ENCODE data around the gene CERS2.

The CERS2 gene

GRCh38 chr1:150997126-150997872 is 22.7 kb upstream of the CERS2 start:
- DNase-seq = no peak

DNA sequence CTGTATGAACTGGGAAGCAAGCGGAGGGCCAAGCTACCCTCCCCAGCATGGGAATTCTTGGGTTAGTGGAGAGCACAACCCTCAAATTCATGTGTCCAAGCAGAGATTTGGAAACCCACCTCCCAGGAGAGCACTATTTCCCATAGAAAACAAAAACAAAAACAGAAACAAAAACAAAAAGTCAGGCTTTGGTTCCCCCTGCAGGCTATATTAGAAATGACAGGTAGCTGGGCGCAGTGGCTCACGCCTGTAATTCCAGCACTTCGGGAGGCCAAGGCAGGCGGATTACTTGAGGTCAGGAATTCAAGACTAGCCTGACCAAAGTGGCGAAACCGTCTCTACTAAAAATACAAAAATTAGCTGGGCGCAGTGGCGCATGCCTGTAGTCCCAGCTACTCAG is 21.3 kb upstream of the CERS2 start:
- DNase-seq = no peak

DNA sequence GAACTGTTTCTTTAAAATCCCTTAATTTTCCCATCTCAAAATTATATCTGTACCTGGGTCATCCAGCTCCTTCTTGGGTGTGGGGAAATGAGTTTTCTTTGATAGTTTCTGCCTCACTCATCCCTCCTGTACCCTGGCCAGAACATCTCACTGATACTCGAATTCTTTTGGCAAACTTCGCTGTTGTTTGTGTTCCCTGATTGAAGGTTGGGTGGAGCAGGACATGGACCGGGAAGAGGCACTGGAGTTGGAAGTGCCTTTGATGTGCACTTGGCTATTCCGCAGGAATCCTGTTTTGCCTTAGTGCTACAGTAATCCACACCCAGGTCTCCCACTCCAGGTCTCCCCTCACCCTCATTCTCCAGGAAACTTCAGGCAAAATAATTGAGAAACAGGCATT is 20.8 kb upstream of the CERS2 start:
- no peak for DNase-seq

DNA sequence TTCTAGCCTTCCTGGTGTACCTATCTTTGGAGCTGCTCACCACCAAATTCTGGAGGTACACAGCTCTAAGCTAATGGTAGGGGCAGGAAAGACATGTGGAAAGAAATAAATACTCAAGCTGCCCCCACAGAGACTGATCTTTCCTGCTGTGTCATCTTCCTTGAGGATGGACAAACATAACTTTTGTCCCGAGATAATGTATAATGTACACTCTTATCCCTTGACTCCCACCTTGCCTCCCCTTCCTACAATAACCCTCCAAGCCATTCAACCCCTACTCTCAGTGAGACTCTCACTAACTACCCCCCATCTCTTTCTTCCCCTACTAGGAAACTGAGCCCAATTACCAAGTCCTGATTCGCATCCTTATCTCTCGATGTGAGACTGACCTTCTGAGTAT is 19.6 kb upstream of the CERS2 start:
- DNase-seq = no peak

GRCh38 chr1:150992626-150993025 is 18.0 kb upstream of the CERS2 start:
- DNase-seq = no peak

DNA sequence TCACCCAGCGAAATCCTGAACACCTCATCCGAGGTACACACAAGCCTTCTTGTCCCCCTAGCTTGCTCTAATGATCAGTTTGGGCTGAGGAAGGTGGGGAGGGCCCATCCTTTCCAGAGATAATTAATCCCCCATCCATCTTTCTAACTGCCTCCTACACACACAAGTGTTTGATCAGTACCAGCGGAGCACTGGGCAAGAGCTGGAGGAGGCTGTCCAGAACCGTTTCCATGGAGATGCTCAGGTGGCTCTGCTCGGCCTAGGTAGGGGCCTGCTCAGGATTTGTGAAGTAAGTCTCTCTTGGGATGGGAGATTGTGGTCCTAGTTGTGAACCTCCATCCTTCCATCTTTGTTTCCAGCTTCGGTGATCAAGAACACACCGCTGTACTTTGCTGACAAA is 13.3 kb upstream of the CERS2 start:
- peak; percentile 77 to 91 for DNase-seq

DNA sequence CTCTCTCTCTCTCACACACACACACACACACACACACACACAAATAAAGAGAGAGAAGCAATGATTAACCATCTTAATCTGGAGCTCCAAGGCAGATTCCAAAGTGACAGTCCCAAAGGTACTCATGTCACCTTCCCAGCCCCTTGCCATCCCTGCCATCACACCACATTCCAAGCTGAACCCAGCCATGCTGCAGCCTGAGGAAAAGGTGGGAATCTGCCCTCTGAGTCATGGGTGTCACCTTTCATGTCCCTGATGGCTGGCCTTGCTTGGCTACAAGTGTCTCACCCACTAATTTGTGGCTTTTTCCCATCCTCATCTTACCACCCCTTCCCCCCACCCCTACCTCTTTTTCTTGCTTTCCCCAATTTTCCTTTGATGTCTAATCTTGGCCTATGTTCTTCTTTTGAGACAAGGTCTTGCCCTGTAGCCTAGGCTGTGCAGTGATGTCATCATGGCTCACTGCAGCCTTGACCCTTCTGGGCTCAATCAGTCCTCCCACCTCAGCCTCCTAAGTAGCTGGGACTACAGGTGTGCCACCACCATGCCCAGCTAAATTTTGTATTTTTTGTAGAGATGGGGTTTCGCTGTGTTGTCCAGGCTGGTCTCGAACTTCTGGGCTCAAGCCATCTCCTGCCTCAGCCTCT is 10.7 kb upstream of the CERS2 start:
- no peak for DNase-seq

- DNase-seq = peak; percentile 50 to 68
Observed at GRCh38 chr1:150981805-150982712, 7.4 kb upstream of the CERS2 start, which contains the start of gene ANXA9. ANXA9 (plus strand) TSS chr1:150982292; CDS start chr1:150983106, 814 bp downstream.

GRCh38 chr1:150981177-150981804 is 6.7 kb upstream of the CERS2 start:
- DNase-seq = peak; percentile 92 to 99

GRCh38 chr1:150979092-150980056 is 4.7 kb upstream of the CERS2 start:
- peak; percentile 94 for DNase-seq

- DNase-seq = no peak
Observed at GRCh38 chr1:150976879-150977694, 2.5 kb upstream of the CERS2 start.

DNA sequence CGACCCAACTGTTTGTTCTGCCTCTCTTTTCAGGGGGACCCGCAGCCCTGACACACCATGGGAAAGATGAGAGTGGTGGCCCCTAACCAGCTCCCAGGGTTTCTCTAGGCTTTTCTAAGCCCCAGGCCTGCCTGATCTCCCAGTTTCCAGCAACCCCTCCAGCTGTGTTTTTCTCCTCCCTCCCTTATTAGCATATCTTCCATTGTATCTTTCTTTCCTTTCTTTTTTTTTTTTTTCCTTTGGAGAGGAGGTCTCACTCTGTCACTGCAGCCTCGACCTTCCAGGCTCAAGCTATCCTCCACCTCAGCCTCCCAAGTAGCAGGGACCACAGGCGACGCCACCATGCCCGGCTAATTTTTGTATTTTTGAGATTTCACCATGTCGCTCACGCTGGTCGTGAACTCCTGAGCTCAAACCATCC is 1.8 kb upstream of the CERS2 start:
- no peak for DNase-seq

DNA sequence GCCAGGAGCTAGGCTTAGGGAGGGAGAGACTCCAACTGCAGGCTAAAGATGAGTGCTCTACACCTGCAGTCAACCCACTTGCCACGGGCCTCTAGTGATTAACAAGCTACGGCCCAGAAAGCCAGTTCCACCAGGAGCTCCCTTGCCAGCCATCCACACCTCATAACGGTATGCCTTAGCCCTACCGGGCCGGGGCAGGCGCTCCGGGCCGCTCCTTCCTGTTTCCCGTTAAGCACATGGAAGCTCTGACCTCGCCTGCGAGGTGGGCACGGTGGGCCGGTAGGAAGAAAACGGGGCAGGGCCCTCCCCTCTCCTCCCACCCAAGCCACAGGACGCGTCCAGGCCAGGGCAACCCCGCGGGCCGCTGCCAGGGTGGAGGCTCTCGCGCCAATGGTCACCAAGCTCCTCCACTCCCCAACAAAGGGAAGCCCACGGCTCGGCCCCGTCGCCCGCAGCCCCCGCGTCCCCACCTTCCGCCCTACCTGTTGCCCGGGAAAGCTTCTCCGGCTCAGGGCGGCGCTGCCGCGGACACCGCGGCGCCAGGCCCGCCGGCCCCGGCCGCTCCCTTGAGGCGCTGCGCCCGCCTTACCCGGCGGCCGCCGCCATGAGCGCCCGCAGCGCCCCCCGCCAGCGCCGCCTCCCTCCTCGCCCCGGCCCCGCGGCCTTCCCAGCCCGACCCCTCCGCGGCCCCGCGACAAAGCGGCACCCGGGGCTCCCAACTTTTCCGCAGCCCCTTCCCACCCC is 627 bp downstream of the CERS2 start:
- DNase-seq = no peak

GRCh38 chr1:150973258-150973835 is 1.3 kb downstream of the CERS2 start:
- no peak for DNase-seq

- DNase-seq = no peak
Observed at GRCh38 chr1:150972417-150972940, 2.2 kb downstream of the CERS2 start.

- no peak for DNase-seq
Observed at GRCh38 chr1:150971583-150972416, 2.8 kb downstream of the CERS2 start.

GRCh38 chr1:150970808-150971582 is 3.6 kb downstream of the CERS2 start:
- no peak for DNase-seq

GRCh38 chr1:150969626-150970025 is 5.0 kb downstream of the CERS2 start:
- no peak for DNase-seq

Data from NCI-H187 (cell line).